VCaP (cell line): ENCODE measurements around the gene MPP1.

Source experiments
- H3K27ac ChIP-seq: fragments of 450-650 bp; 2 replicates; pipeline ENCODE4 v1.5.1; 2017
- TF ChIP-seq, protein P1 (sequence below): fragments of 450-650 bp; conservative IDR thresholded peaks from 2 replicates; pipeline ENCODE4 v1.5.1; 2017; ENCODE audit warnings: mild to moderate bottlenecking, moderate library complexity

Gene MPP1

DNA sequence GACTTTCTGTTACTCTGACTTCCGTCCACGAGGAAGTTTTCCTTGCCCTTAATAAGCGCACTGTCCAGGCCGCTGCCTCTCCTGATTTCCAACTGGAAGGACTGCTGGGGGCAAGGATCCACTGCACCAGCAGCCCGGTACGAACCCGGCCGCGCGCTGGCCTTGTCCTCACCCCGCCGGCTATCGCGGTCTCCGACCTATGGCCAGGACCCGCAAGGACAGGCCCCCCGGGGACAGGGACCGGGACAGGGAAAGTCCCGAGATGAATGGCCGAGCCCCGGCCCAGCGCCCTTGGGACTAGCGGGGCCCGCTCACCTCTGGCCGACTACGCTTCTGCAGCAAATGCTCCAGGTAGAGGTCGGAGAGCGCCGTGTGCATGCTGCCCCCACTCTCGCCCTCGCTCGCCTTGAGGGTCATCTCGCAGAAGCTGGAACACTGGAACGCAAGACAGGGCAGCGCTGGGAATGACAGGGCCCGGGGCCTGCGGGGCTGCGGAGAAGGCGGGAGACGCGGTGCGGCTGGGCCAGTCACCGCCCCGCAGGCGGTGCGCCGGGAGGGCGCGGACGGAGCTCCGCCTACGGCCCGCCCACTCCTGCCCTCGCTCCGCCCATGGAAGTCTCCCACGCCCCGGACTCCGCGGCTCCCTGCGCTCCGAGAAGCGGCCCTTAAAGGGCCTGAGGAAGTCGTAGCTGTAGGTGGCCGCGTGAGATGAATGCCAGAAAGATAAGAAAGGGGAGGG, at the start of gene MPP1:
MPP1 (minus strand) TSS at position 529 of the 739 bp plus-strand sequence; CDS start at position 417, 112 bp downstream.
- H3K27ac ChIP-seq = peak within 1 kb of the TSS; percentile 86
- TF ChIP-seq, protein P1, sequence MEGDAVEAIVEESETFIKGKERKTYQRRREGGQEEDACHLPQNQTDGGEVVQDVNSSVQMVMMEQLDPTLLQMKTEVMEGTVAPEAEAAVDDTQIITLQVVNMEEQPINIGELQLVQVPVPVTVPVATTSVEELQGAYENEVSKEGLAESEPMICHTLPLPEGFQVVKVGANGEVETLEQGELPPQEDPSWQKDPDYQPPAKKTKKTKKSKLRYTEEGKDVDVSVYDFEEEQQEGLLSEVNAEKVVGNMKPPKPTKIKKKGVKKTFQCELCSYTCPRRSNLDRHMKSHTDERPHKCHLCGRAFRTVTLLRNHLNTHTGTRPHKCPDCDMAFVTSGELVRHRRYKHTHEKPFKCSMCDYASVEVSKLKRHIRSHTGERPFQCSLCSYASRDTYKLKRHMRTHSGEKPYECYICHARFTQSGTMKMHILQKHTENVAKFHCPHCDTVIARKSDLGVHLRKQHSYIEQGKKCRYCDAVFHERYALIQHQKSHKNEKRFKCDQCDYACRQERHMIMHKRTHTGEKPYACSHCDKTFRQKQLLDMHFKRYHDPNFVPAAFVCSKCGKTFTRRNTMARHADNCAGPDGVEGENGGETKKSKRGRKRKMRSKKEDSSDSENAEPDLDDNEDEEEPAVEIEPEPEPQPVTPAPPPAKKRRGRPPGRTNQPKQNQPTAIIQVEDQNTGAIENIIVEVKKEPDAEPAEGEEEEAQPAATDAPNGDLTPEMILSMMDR = no peak

- TF ChIP-seq, protein P1 = no peak
- H3K27ac ChIP-seq = no peak overlapping the region
Measured at GRCh38 chrX:154850957-154851611, 45.8 kb upstream of the MPP1 start.

DNA sequence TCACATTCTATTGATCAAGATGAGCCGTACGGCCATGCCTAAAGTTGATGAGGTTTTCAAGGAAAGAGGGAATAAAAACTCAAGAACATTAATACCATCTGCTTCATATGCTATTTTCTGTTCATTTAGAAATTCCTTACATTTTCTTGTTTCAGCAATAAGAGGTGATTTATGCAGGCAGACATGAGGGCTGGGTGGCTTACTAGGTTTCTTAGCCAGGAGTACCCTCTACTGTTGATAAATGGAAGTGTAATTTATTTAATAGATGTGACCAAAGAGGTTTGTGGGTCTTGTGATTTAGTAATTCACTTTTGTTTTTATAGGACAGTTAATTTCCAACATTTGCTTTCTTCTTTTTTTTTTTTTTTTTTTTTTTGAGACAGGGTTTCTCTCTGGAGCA, 35.6 kb upstream of the MPP1 start:
- TF ChIP-seq, protein P1 = peak; percentile 77
- no peak overlapping the region for H3K27ac ChIP-seq

DNA sequence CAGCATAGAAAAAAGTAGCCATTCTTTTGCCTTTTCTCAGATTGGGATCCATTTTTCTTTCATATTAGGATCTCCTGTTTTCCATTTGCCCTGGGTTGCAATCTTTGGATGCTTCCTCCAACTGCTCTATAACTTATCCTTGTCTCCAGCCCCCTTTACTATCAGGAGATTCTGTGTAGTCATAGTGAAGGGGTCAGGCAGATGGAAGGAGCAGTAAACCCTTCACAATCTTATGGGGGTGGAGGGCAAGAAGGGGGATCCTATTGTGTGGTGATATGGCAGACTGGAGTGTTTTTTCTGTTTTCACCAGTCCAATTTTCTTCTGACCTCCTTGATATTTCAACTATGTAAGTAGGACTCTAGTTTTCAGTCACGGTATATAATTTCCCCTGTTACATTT, 30.9 kb upstream of the MPP1 start:
- TF ChIP-seq, protein P1 = no peak
- no peak overlapping the region for H3K27ac ChIP-seq

DNA sequence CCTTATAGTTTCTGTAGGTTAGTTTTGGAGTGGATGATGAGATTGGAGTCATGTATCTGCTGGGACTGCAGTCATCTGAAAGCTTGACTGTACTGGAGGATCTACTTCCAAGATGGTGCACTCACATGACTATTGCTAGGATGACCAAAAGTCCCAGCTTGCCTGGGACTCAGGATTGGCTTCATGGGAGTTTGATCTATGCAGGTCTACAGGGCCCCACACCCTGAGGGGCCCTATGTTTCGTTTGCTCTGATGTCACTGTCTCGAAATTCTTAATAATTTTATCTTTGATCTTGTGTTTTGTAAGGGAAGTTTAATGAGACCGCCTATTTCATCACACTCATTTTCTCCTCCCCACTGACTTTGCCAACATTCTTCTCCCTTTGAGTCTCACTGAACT, 29.3 kb upstream of the MPP1 start, which contains the start of gene SMIM9:
SMIM9 (minus strand) TSS at position 101 of the 400 bp plus-strand sequence. CDS start 3,806 bp downstream, outside the sequence.
- TF ChIP-seq, protein P1 = no peak
- no peak within 1 kb of the TSS for H3K27ac ChIP-seq

GRCh38 chrX:154833746-154834274, 28.5 kb upstream of the MPP1 start:
- TF ChIP-seq, protein P1 = no peak
- no peak overlapping the region for H3K27ac ChIP-seq

- TF ChIP-seq, protein P1 = no peak
- no peak overlapping the region for H3K27ac ChIP-seq
Measured at GRCh38 chrX:154829926-154830442, 24.7 kb upstream of the MPP1 start.
